GM19023 (cell line): Measurements from ENCODE around the gene TMEM106C.

Source experiments
- ATAC-seq: cut with Tn5 transposase; IDR thresholded peaks from one replicate; pipeline ENCODE4 v1.9.1; 2021; ENCODE audit warnings: mild to moderate bottlenecking, moderate library complexity; ENCODE audit not compliant: unreplicated experiment

Gene TMEM106C

GRCh38 chr12:48015129-48015528, 51.7 kb downstream of the TMEM106C start:
- no peak for ATAC-seq

- no peak for ATAC-seq
Observed at GRCh38 chr12:48015954-48016353, 52.6 kb downstream of the TMEM106C start.

- no peak for ATAC-seq
Observed at GRCh38 chr12:48016373-48017020, 53.1 kb downstream of the TMEM106C start.

GRCh38 chr12:48017496-48017895, 54.1 kb downstream of the TMEM106C start:
- no peak for ATAC-seq

- ATAC-seq = no peak
Observed at GRCh38 chr12:48017921-48018617, 54.7 kb downstream of the TMEM106C start.
